ENCODE results near the gene SOX15.
A peak's percentile ranks its signal among the peaks of the same experiment; 100 is the strongest.

SOX15 gene

GRCh38 chr17:7582396-7583252 is 7.3 kb downstream of the SOX15 start (continued):
- TF ChIP-seq ZNF37A (tag by site-specific recombination; IDR thresholded peaks at IDR 0.05), result no peak
- no peak for TF ChIP-seq PRDM6 (tag by site-specific recombination; IDR thresholded peaks at IDR 0.05)
- no peak for TF ChIP-seq ELK4 (IDR thresholded peaks at IDR 0.05; ENCODE audit: borderline replicate concordance, low read depth, low read length)
- TF ChIP-seq ZBTB6 (tag by site-specific recombination; IDR thresholded peaks at IDR 0.05), result no peak
- TF ChIP-seq INSM2 (tag by site-specific recombination; IDR thresholded peaks at IDR 0.05), result no peak
- TF ChIP-seq ZNF146 (tag by site-specific recombination; IDR thresholded peaks at IDR 0.05), result peak; percentile 8; the same call in 1 of the 2 replicates
- TF ChIP-seq ZEB2 (tag by site-specific recombination; IDR thresholded peaks at IDR 0.05), result no peak
- TF ChIP-seq ZNF830 (tag by site-specific recombination; IDR thresholded peaks at IDR 0.05; ENCODE audit: low read depth), result no peak

GRCh38 chr17:7580604-7581575 is 9.0 kb downstream of the SOX15 start:
- Histone ChIP-seq H3K4me1 (ENCODE audit: control insufficient read depth, insufficient read depth, low read length) (peaks cover 8% of the 10 kb centered on the region; the same call in 1 of the 2 replicates), H3K4me3 (ENCODE audit: low read depth, low read length) (no peak overlapping the region), H3K36me3 (ENCODE audit: control insufficient read depth in 2 of 2, insufficient read depth in 1 of 2, low read length in 2 of 2) (peaks cover 21 to 63% of the 10 kb centered on the region in 2 experiments), H3K27ac (ENCODE audit: extremely low read depth, low read depth, low read length) (no peak overlapping the region; the same call in 1 of the 2 replicates), H3K9me3 (ENCODE audit: control insufficient read depth, insufficient read depth, low read depth, low read length) (no peaks in the 10 kb centered on the region)
- CTCF ChIA-PET, result interaction anchor here (0.5 to 2.6 kb wide), 6 partner anchors 8 to 195 kb away, joined by 3 to 11 read pairs (median 6); partner anchors contain the start of genes TMEM102, TP53 and WRAP53
- POLR2A ChIA-PET, result interaction anchor here (0.6 to 3.7 kb wide), 6 partner anchors 9 to 135 kb away, joined by 3 to 50 read pairs (median 8); partner anchors contain the start of genes ATP1B2, FXR2, SOX15 and TP53
- TF ChIP-seq ZNF398 (tag by site-specific recombination; IDR thresholded peaks at IDR 0.05) (peak; percentile 46; the same call in 1 of the 2 replicates), ZNF211 (tag by site-specific recombination; IDR thresholded peaks at IDR 0.05; ENCODE audit: low read depth) (no peak), CTCF (tag by site-specific recombination; IDR thresholded peaks at IDR 0.05) (no peak), ZNF639 (tag by site-specific recombination; IDR thresholded peaks at IDR 0.05) (no peak), ZNF423 (tag by site-specific recombination; IDR thresholded peaks at IDR 0.05) (no peak), ZNF335 (tag by site-specific recombination; conservative IDR thresholded peaks at IDR 0.05) (no peak), ZNF292 (tag by site-specific recombination; IDR thresholded peaks at IDR 0.05; ENCODE audit: borderline replicate concordance, low read depth) (no peak), ZNF366 (tag by site-specific recombination; conservative IDR thresholded peaks at IDR 0.05) (peak; percentile 40), ZNF580 (tag by site-specific recombination; IDR thresholded peaks at IDR 0.05) (no peak), ZBTB44 (tag by site-specific recombination; IDR thresholded peaks at IDR 0.05) (no peak)
